OCI-LY1 (cell line): ENCODE results near the gene NT5DC2.

Experiments used
- CTCF ChIP-seq: fragments of 200-600 bp; sonication (generic), shearing (Covaris generic); IDR thresholded peaks from 2 replicates; pipeline ENCODE4 v1.5.1; 2017; ENCODE audit warnings: mild to moderate bottlenecking, antibody characterized with exemption, low read length, moderate library complexity, mixed read lengths
- EZH2 ChIP-seq: fragments of 200-600 bp; sonication (generic), shearing (Covaris generic); IDR thresholded peaks from 2 replicates; pipeline ENCODE4 v1.8.0; 2017; ENCODE audit warnings: borderline replicate concordance, mixed run types, mild to moderate bottlenecking, antibody characterized with exemption, low read length, moderate library complexity, mixed read lengths

- TF ChIP-seq EZH2 (no peak), CTCF (no peak)
Measured at GRCh38 chr3:52570076-52570475, 36.4 kb upstream of the NT5DC2 start.
